Ishikawa (cell line): Measurements from ENCODE around the gene RFTN1.

Experiments used
- EGR1 ChIP-seq: IDR thresholded peaks from 2 replicates; pipeline ENCODE4 v1.6.1; 2012
- RAD21 ChIP-seq: IDR thresholded peaks from 2 replicates; pipeline ENCODE4 v1.6.1; 2012; ENCODE audit warnings: low read depth
- REST ChIP-seq: IDR thresholded peaks from 2 replicates; pipeline ENCODE4 v1.6.1; 2012; ENCODE audit warnings: low read depth, mild to moderate bottlenecking
- TAF1 ChIP-seq: IDR thresholded peaks from 2 replicates; pipeline ENCODE4 v1.6.1; 2012; ENCODE audit warnings: low read depth, mild to moderate bottlenecking
- TF ChIP-seq, protein P1 (sequence below): IDR thresholded peaks from 2 replicates; pipeline ENCODE4 v1.6.1; 2012

DNA sequence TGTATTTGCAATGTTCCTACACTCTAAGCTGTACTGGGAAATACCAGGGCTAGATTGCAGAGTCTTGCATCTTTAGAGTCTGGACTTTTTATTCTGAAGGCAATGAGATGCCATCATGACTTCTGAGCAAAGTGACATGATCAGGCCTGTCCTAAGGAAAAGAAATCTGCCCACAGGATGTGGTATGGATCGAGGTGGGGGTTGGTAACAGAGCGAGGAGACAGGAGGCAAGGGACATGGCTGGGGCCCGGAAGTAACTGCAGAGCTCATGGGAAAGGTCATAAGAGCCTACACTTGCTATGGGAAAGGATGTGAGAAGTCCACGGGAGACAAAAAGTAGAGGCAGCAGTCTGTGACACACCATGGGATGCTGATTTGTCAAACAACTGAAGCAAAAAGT, 126.9 kb downstream of the RFTN1 start:
- no peak for TF ChIP-seq EGR1
- no peak for TF ChIP-seq REST
- TF ChIP-seq, protein P1, sequence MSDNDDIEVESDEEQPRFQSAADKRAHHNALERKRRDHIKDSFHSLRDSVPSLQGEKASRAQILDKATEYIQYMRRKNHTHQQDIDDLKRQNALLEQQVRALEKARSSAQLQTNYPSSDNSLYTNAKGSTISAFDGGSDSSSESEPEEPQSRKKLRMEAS, result no peak
- TF ChIP-seq RAD21, result no peak
- TF ChIP-seq TAF1, result no peak
